HepG2 (cell line): ENCODE data around the gene WWC1. TPM values are rescaled to one million over a fixed set of nuclear protein-coding genes. Genes with fewer than 3 reads are reported as not detected.
A peak's percentile ranks its signal among the peaks of the same experiment; 100 is the strongest.

ENCODE experiments used
- ELF4 ChIP-seq: sonication (generic); formaldehyde crosslinking; IDR thresholded peaks from 2 replicates; pipeline ENCODE4 v1.5.0; 2020; ENCODE audit warnings: missing genetic modification reagents, mild to moderate bottlenecking, moderate library complexity, borderline replicate concordance
- HDAC2 ChIP-seq: sonication (generic); formaldehyde crosslinking; IDR thresholded peaks from 2 replicates; pipeline ENCODE4 v1.4.0; 2020; ENCODE audit warnings: missing genetic modification reagents
- MAFK ChIP-seq, 2 experiments: IDR thresholded peaks in 1 of 2; conservative IDR thresholded peaks in 1 of 2; 2 replicates each; pipeline ENCODE4 v1.6.1; 2011; ENCODE audit warnings: improper control_type of control experiment in 2 of 2, low read length in 2 of 2
- MZF1 ChIP-seq: sonication (generic); formaldehyde crosslinking; IDR thresholded peaks from 2 replicates; pipeline ENCODE4 v1.8.1; 2023; ENCODE audit warnings: mild to moderate bottlenecking, missing genetic modification reagents, borderline replicate concordance
- NFYB ChIP-seq: sonication (generic); formaldehyde crosslinking; IDR thresholded peaks from 2 replicates; pipeline ENCODE4 v1.4.0; 2020; ENCODE audit warnings: missing genetic modification reagents
- RFXAP ChIP-seq: sonication (generic); formaldehyde crosslinking; IDR thresholded peaks from 2 replicates; pipeline ENCODE4 v1.4.0; 2020; ENCODE audit warnings: missing genetic modification reagents, borderline replicate concordance
- RORA ChIP-seq: sonication (generic); formaldehyde crosslinking; IDR thresholded peaks from 2 replicates; pipeline ENCODE4 v1.5.0; 2020; ENCODE audit warnings: mild to moderate bottlenecking, missing genetic modification reagents, moderate library complexity
- TEF ChIP-seq: sonication (generic); formaldehyde crosslinking; IDR thresholded peaks from 2 replicates; pipeline ENCODE4 v1.5.0; 2020; ENCODE audit warnings: missing genetic modification reagents
- ZNF253 ChIP-seq: sonication (generic); formaldehyde crosslinking; IDR thresholded peaks from 2 replicates; pipeline ENCODE4 v1.8.0; 2022; ENCODE audit warnings: mild to moderate bottlenecking, missing genetic modification reagents, borderline replicate concordance
- ZNF264 ChIP-seq: sonication (generic); formaldehyde crosslinking; IDR thresholded peaks from 2 replicates; pipeline ENCODE4 v1.4.0; 2020; ENCODE audit warnings: missing genetic modification reagents
- ZNF280D ChIP-seq: sonication (generic); formaldehyde crosslinking; IDR thresholded peaks from 2 replicates; pipeline ENCODE4 v1.5.1; 2020; ENCODE audit warnings: mild to moderate bottlenecking, missing genetic modification reagents
- ZNF543 ChIP-seq: sonication (generic); formaldehyde crosslinking; IDR thresholded peaks from 2 replicates; pipeline ENCODE4 v1.4.0; 2020; ENCODE audit warnings: mild to moderate bottlenecking, missing genetic modification reagents
- ZNF646 ChIP-seq: sonication (generic); formaldehyde crosslinking; IDR thresholded peaks from 2 replicates; pipeline ENCODE4 v1.9.0; 2021; ENCODE audit warnings: mild to moderate bottlenecking, missing genetic modification reagents
- polyA plus RNA-seq, 8 experiments: library from polyadenylated mRNA; depleted of rRNA in 3 of 8; stranded (reverse) in 7 of 8; unstranded in 1 of 8; fragments of >200 nt; fragmentation: Illumina TruSeq in 4 of 8; extraction: Trizol in 4 of 8; gene quantifications; 2 replicates each; pipeline versions ENCODE4 v1.2.1 to v1.2.3, GENCODE V29; 2011 to 2016; ENCODE audit warnings: low read depth in 4 of 8, missing spikeins in 1 of 8, mixed read lengths in 1 of 8; ENCODE audit not compliant: insufficient read depth in 1 of 8
- total RNA-seq, 5 experiments: library from RNA; depleted of rRNA; stranded (reverse); fragments of >200 nt; fragmentation: Illumina TruSeq; extraction: Trizol; gene quantifications; 2 replicates each; pipeline ENCODE4 v1.2.3, GENCODE V29; 2016; ENCODE audit warnings: low read depth in 1 of 5
- TF ChIP-seq, protein P1 (sequence below): IDR thresholded peaks from 2 replicates; pipeline ENCODE4 v1.6.1; 2016; ENCODE audit warnings: control low read depth
- TF ChIP-seq, protein P2 (sequence below): sonication (generic); formaldehyde crosslinking; IDR thresholded peaks from 2 replicates; pipeline ENCODE4 v1.5.1; 2020; ENCODE audit warnings: missing genetic modification reagents, mild to moderate bottlenecking, borderline replicate concordance

The WWC1 gene
- total and polyA plus RNA-seq, 2 of the 13 experiments (the other 11 are each of a cell fraction or from before 2014, with no cell fraction given), result 8.3 to 17.9 TPM

DNA sequence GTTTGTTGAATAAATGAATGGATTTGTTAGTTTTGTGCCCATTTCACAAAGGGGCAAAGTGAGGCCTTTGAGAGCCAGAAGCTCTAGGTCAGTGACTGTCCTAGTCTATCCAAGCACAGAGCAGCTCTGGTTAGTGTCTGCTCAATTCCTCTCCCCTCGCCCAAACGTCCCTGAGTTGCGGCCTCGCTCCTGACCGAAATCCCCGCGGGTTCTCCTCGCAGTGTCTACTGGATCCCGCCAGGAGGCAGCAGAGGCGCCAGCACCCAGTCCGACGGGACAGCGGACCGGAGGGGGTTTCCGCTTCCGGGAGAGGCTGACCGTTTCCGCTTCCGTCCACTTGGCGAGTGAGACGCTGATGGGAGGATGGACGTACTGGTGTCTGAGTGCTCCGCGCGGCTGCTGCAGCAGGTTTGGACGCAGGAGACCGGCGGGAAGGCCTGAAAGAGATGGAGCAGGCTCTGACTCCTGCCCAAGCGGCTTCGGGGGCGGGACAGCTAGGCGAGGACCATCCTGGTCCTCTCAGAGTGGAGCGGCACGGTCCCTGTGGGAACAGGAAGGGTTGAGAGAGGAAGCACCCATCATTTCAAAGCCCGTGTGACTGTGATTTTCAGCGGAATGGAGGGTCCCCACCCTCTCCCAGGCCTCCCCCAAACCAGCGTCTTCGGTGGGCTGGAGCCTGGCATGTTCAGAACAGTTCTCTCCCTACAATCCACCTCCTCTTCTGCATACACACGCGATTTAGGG, 194.9 kb downstream of the WWC1 start, which contains the start of gene RARS1 (continued):
- TF ChIP-seq, protein P1, sequence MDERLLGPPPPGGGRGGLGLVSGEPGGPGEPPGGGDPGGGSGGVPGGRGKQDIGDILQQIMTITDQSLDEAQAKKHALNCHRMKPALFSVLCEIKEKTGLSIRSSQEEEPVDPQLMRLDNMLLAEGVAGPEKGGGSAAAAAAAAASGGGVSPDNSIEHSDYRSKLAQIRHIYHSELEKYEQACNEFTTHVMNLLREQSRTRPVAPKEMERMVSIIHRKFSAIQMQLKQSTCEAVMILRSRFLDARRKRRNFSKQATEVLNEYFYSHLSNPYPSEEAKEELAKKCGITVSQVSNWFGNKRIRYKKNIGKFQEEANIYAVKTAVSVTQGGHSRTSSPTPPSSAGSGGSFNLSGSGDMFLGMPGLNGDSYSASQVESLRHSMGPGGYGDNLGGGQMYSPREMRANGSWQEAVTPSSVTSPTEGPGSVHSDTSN (CRISPR knock-in tag), result no peak
- peak; percentile 68; the same call in 1 of the 2 replicates for TF ChIP-seq ZNF543 (CRISPR knock-in tag)
- 0 out of 2 replicates have a peak, but pooled peaks have one; percentile 37 for TF ChIP-seq ELF4 (CRISPR knock-in tag)
- no peak for TF ChIP-seq TEF (CRISPR knock-in tag)
- 0 out of 2 replicates have a peak, but pooled peaks have one; percentile 60 for TF ChIP-seq ZNF280D (CRISPR knock-in tag)
- TF ChIP-seq MAFK (conservative IDR thresholded peaks at IDR 0.05 in 1 of 2, IDR thresholded peaks at IDR 0.05 in 1 of 2; ENCODE audit: low read length in 2 of 2), result no peak
- TF ChIP-seq MZF1 (CRISPR knock-in tag), result no peak
- TF ChIP-seq ZNF264, result peak; percentile 54; the same call in 1 of the 2 replicates
- no peak for TF ChIP-seq RFXAP (CRISPR knock-in tag)
- TF ChIP-seq HDAC2 (CRISPR knock-in tag), result peak; percentile 92
- no peak for TF ChIP-seq ZNF646 (CRISPR knock-in tag)
- TF ChIP-seq NFYB, result peak; percentile 31; the same call in 1 of the 2 replicates
- TF ChIP-seq ZNF253 (CRISPR knock-in tag), result no peak
- TF ChIP-seq RORA (CRISPR knock-in tag), result no peak
- TF ChIP-seq, protein P2, sequence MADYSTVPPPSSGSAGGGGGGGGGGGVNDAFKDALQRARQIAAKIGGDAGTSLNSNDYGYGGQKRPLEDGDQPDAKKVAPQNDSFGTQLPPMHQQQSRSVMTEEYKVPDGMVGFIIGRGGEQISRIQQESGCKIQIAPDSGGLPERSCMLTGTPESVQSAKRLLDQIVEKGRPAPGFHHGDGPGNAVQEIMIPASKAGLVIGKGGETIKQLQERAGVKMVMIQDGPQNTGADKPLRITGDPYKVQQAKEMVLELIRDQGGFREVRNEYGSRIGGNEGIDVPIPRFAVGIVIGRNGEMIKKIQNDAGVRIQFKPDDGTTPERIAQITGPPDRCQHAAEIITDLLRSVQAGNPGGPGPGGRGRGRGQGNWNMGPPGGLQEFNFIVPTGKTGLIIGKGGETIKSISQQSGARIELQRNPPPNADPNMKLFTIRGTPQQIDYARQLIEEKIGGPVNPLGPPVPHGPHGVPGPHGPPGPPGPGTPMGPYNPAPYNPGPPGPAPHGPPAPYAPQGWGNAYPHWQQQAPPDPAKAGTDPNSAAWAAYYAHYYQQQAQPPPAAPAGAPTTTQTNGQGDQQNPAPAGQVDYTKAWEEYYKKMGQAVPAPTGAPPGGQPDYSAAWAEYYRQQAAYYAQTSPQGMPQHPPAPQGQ, result no peak
